T-helper 22 cell (primary cell): ENCODE results near the gene CRLF1.
A peak's percentile ranks its signal among the peaks of the same experiment; 100 is the strongest.

Experiments used
- DNase-seq: peaks from one replicate; pipeline ENCODE4 v3.0.0-alpha.2; 2020; ENCODE audit warnings: low read depth

Gene CRLF1

DNA sequence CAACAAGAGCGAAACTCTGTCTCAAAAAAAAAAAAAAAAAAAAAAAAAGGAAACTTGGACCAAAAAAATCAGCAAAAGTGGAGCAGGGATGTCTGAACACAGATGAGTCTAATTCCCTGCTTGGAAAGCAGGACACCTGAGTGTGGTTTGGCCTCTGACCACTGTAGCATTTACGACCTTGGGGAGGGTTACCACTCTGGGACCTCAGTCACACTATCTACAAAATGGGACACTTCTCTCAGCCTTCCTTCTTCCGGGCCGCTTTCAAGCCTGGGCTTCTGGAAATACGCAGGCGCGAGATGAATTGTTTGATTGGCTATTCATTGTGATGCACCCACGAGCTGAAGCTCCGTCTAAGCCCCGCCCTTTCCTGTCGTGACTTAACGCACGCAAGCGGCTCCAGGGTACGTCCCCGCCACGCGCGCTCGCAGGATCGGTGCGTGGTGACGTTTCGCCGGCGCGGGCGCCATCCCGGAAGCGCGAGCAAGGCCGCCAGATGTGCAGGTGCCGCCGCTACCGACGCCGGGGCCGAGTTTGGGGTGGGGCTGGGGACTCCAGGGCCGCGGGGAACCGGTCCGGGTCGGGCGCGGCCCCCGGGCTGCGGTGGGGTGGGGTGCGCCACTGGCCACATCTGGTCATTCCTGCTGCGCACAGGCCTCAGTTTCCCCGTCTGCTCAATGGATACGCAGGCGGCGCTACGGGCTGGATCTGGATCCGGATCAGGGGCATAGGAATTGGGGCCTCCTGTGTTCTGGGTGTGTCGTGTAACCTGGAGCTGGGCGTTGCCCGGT is 49.0 kb downstream of the CRLF1 start, which contains the start of gene KXD1:
KXD1 (plus strand) TSS at position 460 of the 791 bp plus-strand sequence. CDS start 4,187 bp downstream, outside the sequence.
- peak; percentile 98 for DNase-seq

DNA sequence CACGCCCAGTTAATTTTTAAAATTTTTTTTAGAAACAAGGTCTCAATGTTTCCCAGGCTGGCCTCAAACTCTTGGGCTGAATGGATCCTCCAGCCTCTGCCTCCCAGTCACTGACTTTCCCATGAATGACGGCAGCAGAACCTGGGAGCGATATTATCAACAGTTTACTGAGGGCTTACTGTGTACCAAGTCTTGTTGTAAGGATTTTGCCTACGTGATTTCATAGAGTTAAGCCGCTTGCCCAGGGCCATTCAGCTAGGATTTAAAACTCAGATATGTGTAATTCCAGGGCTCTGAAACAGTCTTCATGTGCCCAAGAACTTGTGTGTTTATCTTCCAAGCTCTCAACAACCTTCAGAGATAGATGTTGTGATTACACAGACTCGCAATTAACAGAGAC is 55.0 kb downstream of the CRLF1 start:
- no peak for DNase-seq

DNA sequence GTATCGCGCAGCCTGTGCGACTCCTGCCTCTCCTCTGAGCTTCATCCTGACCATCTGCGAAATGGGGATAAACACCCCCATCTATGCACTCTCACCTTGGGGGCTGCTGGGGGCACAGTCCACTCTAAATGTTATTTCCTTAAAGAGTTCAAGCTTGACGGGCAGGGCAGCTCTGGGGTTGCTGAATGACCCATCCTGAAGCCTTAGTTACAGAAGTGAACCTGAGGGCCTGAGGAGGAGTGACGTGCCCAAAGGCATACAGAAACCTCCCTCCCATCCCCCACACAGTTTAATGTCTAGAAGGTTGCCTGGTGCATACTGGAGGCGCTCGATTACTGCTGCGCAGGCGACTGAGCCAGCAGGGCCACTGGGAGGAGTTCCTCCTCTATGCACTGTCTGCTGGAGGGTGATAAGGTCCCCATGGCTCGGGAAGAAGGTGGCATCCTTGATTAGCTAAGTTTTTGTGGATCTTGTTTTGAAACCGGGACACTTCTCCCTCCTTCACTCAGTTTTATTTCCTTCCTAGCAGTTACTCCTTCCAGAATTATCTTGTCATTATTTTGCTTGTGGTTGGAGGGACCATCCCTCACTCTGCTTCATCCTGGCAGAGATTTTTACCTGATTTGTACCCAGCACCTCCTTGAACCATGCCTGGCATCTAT is 62.7 kb downstream of the CRLF1 start:
- DNase-seq = peak; percentile 64
